PC-9 (cell line): ENCODE measurements around the gene EGR4. TPM values are rescaled to one million over a fixed set of nuclear protein-coding genes. Genes with fewer than 3 reads are reported as not detected.

Source experiments
- BruUV-seq: library from RNA; stranded (reverse); fragments of 400-500 nt; replicated peaks from 2 replicates; lab custom pipeline; 2021; lab: Mats Ljungman, UMichigan
- CTCF ChIA-PET: fragments of 300-600 bp; sonication (Branson Sonifier 250); formaldehyde crosslinking; loops from one replicate; lab custom pipeline; 2022; ENCODE audit warnings: antibody characterized with exemption; lab: Charles Lee
- POLR2A ChIA-PET: fragments of 300-600 bp; sonication (Branson Sonifier 250); formaldehyde crosslinking; loops from one replicate; lab custom pipeline; 2022; ENCODE audit warnings: antibody characterized with exemption; ENCODE audit not compliant: unreplicated experiment; lab: Charles Lee
- DNase-seq, 2 experiments: peaks; one replicate each; pipeline versions ENCODE4 v3.0.0 to v3.0.0-alpha.2; 2015 to 2022; ENCODE audit warnings: mixed read lengths in 1 of 2
- H2AFZ ChIP-seq: fragments of 200-600 bp; sonication (generic); 2 replicates; pipeline ENCODE4 v1.8.1; 2017; ENCODE audit warnings: antibody characterized with exemption
- H3F3A ChIP-seq: fragments of 200-600 bp; sonication (generic); 2 replicates; pipeline ENCODE4 v1.8.1; 2017; ENCODE audit warnings: antibody characterized with exemption, mild to moderate bottlenecking, low read depth; ENCODE audit not compliant: insufficient read depth
- H3K27ac ChIP-seq: fragments of 200-600 bp; sonication (generic); 2 replicates; pipeline ENCODE4 v1.6.1; 2016; ENCODE audit warnings: mixed run types
- H3K27me3 ChIP-seq: fragments of 200-600 bp; sonication (generic); 2 replicates; pipeline ENCODE4 v1.6.1; 2016; ENCODE audit warnings: low read depth, mixed run types; ENCODE audit not compliant: insufficient read depth
- H3K36me3 ChIP-seq: fragments of 200-600 bp; sonication (generic); 2 replicates; pipeline ENCODE4 v1.6.1; 2016; ENCODE audit warnings: low read depth, mixed run types
- H3K4me1 ChIP-seq: fragments of 200-600 bp; sonication (generic); replicated peaks from 2 replicates; pipeline ENCODE4 v1.6.1; 2016; ENCODE audit warnings: mixed run types; ENCODE audit not compliant: insufficient read depth
- H3K4me2 ChIP-seq: fragments of 200-600 bp; sonication (generic); 2 replicates; pipeline ENCODE4 v1.6.1; 2017; ENCODE audit warnings: mixed run types
- H3K4me3 ChIP-seq: fragments of 200-600 bp; sonication (generic); 2 replicates; pipeline ENCODE4 v1.6.1; 2016; ENCODE audit warnings: mixed run types
- H3K79me2 ChIP-seq: fragments of 200-600 bp; sonication (generic); 2 replicates; pipeline ENCODE4 v1.6.1; 2017; ENCODE audit warnings: low read depth, mixed run types
- H3K9me2 ChIP-seq: fragments of 200-600 bp; sonication (generic); 2 replicates; pipeline ENCODE4 v1.8.1; 2017; ENCODE audit warnings: mild to moderate bottlenecking; ENCODE audit not compliant: insufficient read depth
- H3K9me3 ChIP-seq: fragments of 200-600 bp; sonication (generic); 2 replicates; pipeline ENCODE4 v1.8.1; 2016; ENCODE audit warnings: low read depth; ENCODE audit not compliant: insufficient read depth
- H4K20me1 ChIP-seq: fragments of 200-600 bp; sonication (generic); 2 replicates; pipeline ENCODE4 v1.8.1; 2017; ENCODE audit not compliant: insufficient read depth
- CTCF ChIP-seq: fragments of 200-600 bp; sonication (generic); conservative IDR thresholded peaks from 2 replicates; pipeline ENCODE4 v1.6.1; 2017; ENCODE audit warnings: mixed run types, antibody characterized with exemption, mild to moderate bottlenecking, moderate library complexity
- EZH2 ChIP-seq: fragments of 200-600 bp; sonication (generic); IDR thresholded peaks from 2 replicates; pipeline ENCODE4 v1.8.0; 2017; ENCODE audit warnings: antibody characterized with exemption, low read depth
- intact Hi-C: fragments of 100-400 bp; cut with micrococcal nuclease; formaldehyde crosslinking; loops from one replicate; pipeline ENCODE4 v1.10.0; 2022; ENCODE audit not compliant: unreplicated experiment
- total RNA-seq: library from RNA; stranded (reverse); gene quantifications from 2 replicates; pipeline ENCODE4 v1.2.3, GENCODE V29; 2021

Gene EGR4
- total RNA-seq, 1 experiment from 2014 or later = not detected

DNA sequence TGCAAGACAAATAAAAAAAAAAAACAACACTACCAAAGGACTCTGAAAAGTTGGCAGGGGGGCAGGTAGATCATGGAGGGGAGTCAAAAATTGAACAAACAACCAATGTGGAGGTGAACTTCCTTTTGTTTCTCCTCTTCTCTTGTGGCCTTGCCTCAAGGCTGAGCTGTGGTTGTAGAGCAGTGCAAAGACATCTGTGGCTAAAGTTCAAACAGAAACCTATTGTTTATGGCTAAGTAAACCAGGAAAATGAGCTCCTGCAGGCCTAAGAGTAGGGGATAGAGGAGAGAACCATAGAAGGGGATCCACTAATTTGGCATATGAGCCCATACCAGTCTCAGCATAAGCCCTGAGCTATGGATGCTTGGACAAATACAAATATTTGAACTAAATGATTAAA, 40.2 kb upstream of the EGR4 start:
- POLR2A ChIA-PET = no interaction called here
- TF ChIP-seq CTCF (no peak), EZH2 (no peak)
- DNase-seq = no peak
- Histone ChIP-seq H4K20me1 (no peaks in the 10 kb centered on the region), H3K27me3 (no peaks in the 10 kb centered on the region; the same call in 1 of the 2 replicates), H2AFZ (no peak overlapping the region), H3K27ac (no peak overlapping the region), H3K4me3 (no peak overlapping the region), H3K4me1 (no peaks in the 10 kb centered on the region), H3K9me3 (peaks cover 7% of the 10 kb centered on the region; the same call in 1 of the 2 replicates), H3K36me3 (no peaks in the 10 kb centered on the region), H3K79me2 (no peaks in the 10 kb centered on the region), H3K9me2 (no peaks in the 10 kb centered on the region), H3K4me2 (no peak overlapping the region), H3F3A (no peaks in the 10 kb centered on the region)
- BruUV-seq = no TSS peak
- CTCF ChIA-PET = no interaction called here
- intact Hi-C loops = no loop called here

- H2AFZ ChIP-seq = no peak overlapping the region
- H3K36me3 ChIP-seq = no peaks in the 10 kb centered on the region
- DNase-seq = no peak
- H3K79me2 ChIP-seq = no peaks in the 10 kb centered on the region
- H3K4me2 ChIP-seq = no peak overlapping the region
- no peaks in the 10 kb centered on the region for H3F3A ChIP-seq
- no peak overlapping the region for H3K27ac ChIP-seq
- H4K20me1 ChIP-seq = no peaks in the 10 kb centered on the region
- no peaks in the 10 kb centered on the region for H3K9me3 ChIP-seq
- H3K9me2 ChIP-seq = no peaks in the 10 kb centered on the region
- no TSS peak for BruUV-seq
- ChIA-PET POLR2A (no interaction called here), CTCF (no interaction called here)
- H3K27me3 ChIP-seq = peaks cover 68% of the 10 kb centered on the region
- H3K4me3 ChIP-seq = no peak overlapping the region
- intact Hi-C loops = no loop called here
- no peak for TF ChIP-seq CTCF
- no peak for TF ChIP-seq EZH2
- no peaks in the 10 kb centered on the region for H3K4me1 ChIP-seq
Observed at GRCh38 chr2:73324126-73324725, 30.9 kb upstream of the EGR4 start.

DNA sequence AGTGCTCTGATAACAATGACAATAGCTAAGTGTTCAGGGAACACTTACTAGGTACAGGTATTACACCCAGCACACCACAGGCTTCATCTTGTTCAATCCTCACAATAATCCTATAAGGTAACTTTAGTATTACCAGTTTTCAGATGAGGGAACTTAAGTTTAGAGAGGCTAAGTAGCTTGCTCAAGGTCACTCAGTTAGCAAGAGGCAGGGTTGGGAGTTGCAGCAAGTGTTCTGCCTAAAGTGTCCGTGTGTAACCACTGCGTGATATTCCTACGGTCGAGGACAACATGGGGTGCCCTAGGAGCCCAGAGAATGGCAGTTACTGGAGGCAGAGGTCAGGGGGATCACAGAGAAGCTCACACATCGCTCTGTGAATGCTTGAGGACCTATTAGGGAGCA, 30.2 kb upstream of the EGR4 start:
- POLR2A ChIA-PET = no interaction called here
- Histone ChIP-seq H3K9me3 (no peaks in the 10 kb centered on the region), H3K79me2 (no peaks in the 10 kb centered on the region), H3K4me1 (no peaks in the 10 kb centered on the region), H3K36me3 (no peaks in the 10 kb centered on the region), H4K20me1 (no peaks in the 10 kb centered on the region), H3K27ac (no peak overlapping the region), H3F3A (no peaks in the 10 kb centered on the region), H3K4me3 (no peak overlapping the region), H2AFZ (no peak overlapping the region), H3K9me2 (no peaks in the 10 kb centered on the region), H3K27me3 (peaks cover 75% of the 10 kb centered on the region), H3K4me2 (no peak overlapping the region)
- no peak for DNase-seq
- no TSS peak for BruUV-seq
- intact Hi-C loops = no loop called here
- CTCF ChIA-PET = no interaction called here
- TF ChIP-seq CTCF (no peak), EZH2 (no peak)
